K562 (cell line): Measurements from ENCODE around the gene CXXC4. TPM values are rescaled to one million over a fixed set of nuclear protein-coding genes. Genes with fewer than 3 reads are reported as not detected.

ENCODE experiments used
- ATAC-seq: fragments of 200-7000 bp; cut with Tn5 transposase; 3 replicates; pipeline ENCODE4 v1.9.1; 2020; ENCODE audit warnings: moderate library complexity
- BruUV-seq: library from RNA; stranded (reverse); fragments of 400-500 nt; replicated peaks from 2 replicates; lab custom pipeline; 2021; lab: Mats Ljungman, UMichigan
- CTCF ChIA-PET: fragments of 300-600 bp; formaldehyde crosslinking; extraction: SDS; loops from one replicate; lab custom pipeline; 2021; ENCODE audit warnings: low intra/inter-chr PET ratio; lab: Yijun Ruan, JAX
- POLR2A ChIA-PET: fragments of 300-600, 350-650 bp; sonication (Branson Sonifier 250); formaldehyde crosslinking; extraction: SDS; loops from one replicate; lab custom pipeline; 2021; ENCODE audit warnings: antibody characterized with exemption, inconsistent platforms; lab: Yijun Ruan, JAX
- DNase-seq, 4 experiments: peaks; one replicate each; pipeline versions ENCODE4 v3.0.0 to v3.0.0-alpha.2; 2011 to 2018; ENCODE audit warnings: low spot score in 3 of 4, mixed read lengths in 3 of 4; ENCODE audit errors: extremely low read depth in 1 of 4
- FAIRE-seq: peaks from 2 replicates; lab custom pipeline; 2011; peaks lifted over from hg19 to GRCh38; lab: Jason Lieb, UNC
- H2AFZ ChIP-seq: 2 replicates; pipeline ENCODE4 v1.6.0; 2011; ENCODE audit warnings: low read depth, low read length, control low read depth, inconsistent platforms
- H3K27ac ChIP-seq: fragments of 200-600 bp; 3 replicates; pipeline ENCODE4 v1.8.0; 2011; ENCODE audit warnings: low read depth, mild to moderate bottlenecking, control low read depth, inconsistent platforms, low read length, moderate library complexity, mixed read lengths; ENCODE audit errors: extremely low read depth
- H3K27me3 ChIP-seq, 2 experiments: fragments of 300-600 bp in 1 of 2; 2 replicates in 1 of 2; 3 replicates in 1 of 2; pipeline versions ENCODE4 v1.6.0 to v1.8.0; 2011; ENCODE audit warnings: inconsistent platforms in 2 of 2, low read length in 2 of 2, mild to moderate bottlenecking in 1 of 2, mixed read lengths in 1 of 2, moderate library complexity in 1 of 2; ENCODE audit not compliant: control insufficient read depth in 2 of 2, insufficient read depth in 2 of 2
- H3K36me3 ChIP-seq: fragments of 300-600 bp; 3 replicates; pipeline ENCODE4 v1.8.0; 2011; ENCODE audit warnings: mild to moderate bottlenecking, low read length, inconsistent platforms; ENCODE audit not compliant: control insufficient read depth, insufficient read depth
- H3K4me1 ChIP-seq, 2 experiments: fragments of 200-600 bp in 1 of 2; replicated peaks in 1 of 2; 2 replicates in 1 of 2; 3 replicates in 1 of 2; pipeline versions ENCODE4 v1.5.1 to v1.8.0; 2011; ENCODE audit warnings: inconsistent platforms in 2 of 2, low read length in 2 of 2, mild to moderate bottlenecking in 1 of 2, mixed read lengths in 1 of 2, moderate library complexity in 1 of 2; ENCODE audit not compliant: control insufficient read depth in 2 of 2, insufficient read depth in 2 of 2
- H3K4me2 ChIP-seq: 2 replicates; pipeline ENCODE4 v1.6.1; 2011; ENCODE audit warnings: low read length, control low read depth, inconsistent platforms, mixed read lengths; ENCODE audit not compliant: insufficient read depth
- H3K4me3 ChIP-seq: fragments of 200-600 bp; sonication (generic), shearing (Covaris generic); 2 replicates; pipeline ENCODE4 v1.5.1; 2016; ENCODE audit warnings: control low read depth, inconsistent platforms
- H3K79me2 ChIP-seq: fragments of 200-600 bp; 3 replicates; pipeline ENCODE4 v1.8.0; 2011; ENCODE audit warnings: low read length, inconsistent platforms; ENCODE audit not compliant: control insufficient read depth, insufficient read depth
- H3K9ac ChIP-seq, 2 experiments: 2 replicates each; pipeline versions ENCODE4 v1.6.0 to v1.6.1; 2011; ENCODE audit warnings: low read depth in 2 of 2, low read length in 2 of 2, control low read depth in 1 of 2, inconsistent platforms in 1 of 2, mild to moderate bottlenecking in 1 of 2, mixed read lengths in 1 of 2; ENCODE audit not compliant: insufficient read depth in 1 of 2
- H3K9me1 ChIP-seq: one replicate; pipeline ENCODE4 v1.6.0; 2011; ENCODE audit warnings: inconsistent platforms, mild to moderate bottlenecking, low read length, moderate library complexity; ENCODE audit not compliant: control insufficient read depth, insufficient read depth
- H3K9me3 ChIP-seq: replicated peaks from 2 replicates; pipeline ENCODE4 v1.5.1; 2011; ENCODE audit warnings: low read depth, low read length, inconsistent platforms; ENCODE audit not compliant: control insufficient read depth, insufficient read depth
- H4K20me1 ChIP-seq: replicated peaks from 2 replicates; pipeline ENCODE4 v1.6.1; 2011; ENCODE audit warnings: low read length, inconsistent platforms, mixed read lengths; ENCODE audit not compliant: control insufficient read depth, insufficient read depth
- ATF1 ChIP-seq, 2 experiments: fragments of 450-650 bp in 1 of 2; IDR thresholded peaks; 2 replicates each; pipeline ENCODE4 v1.6.1; 2016; ENCODE audit warnings: missing compliant biosample characterization in 1 of 2, missing genetic modification characterization in 1 of 2
- CBX1 ChIP-seq: sonication (generic); IDR thresholded peaks from 2 replicates; pipeline ENCODE4 v1.6.1; 2016; ENCODE audit warnings: antibody characterized with exemption, low read depth, mild to moderate bottlenecking
- HMG20A ChIP-seq: fragments of 450-650 bp; formaldehyde crosslinking; conservative IDR thresholded peaks from 2 replicates; pipeline ENCODE4 v1.4.0; 2020; ENCODE audit warnings: mild to moderate bottlenecking, mixed read lengths
- KAT8 ChIP-seq: fragments of 450-650 bp; IDR thresholded peaks from 2 replicates; pipeline ENCODE4 v1.6.1; 2016; ENCODE audit warnings: low read depth, mild to moderate bottlenecking
- KDM1A ChIP-seq, 2 experiments: fragments of 450-650 bp; IDR thresholded peaks; 2 replicates each; pipeline ENCODE4 v1.6.1; 2016; ENCODE audit warnings: mild to moderate bottlenecking in 2 of 2
- MEF2A ChIP-seq: IDR thresholded peaks from 2 replicates; pipeline ENCODE4 v1.6.1; 2011; ENCODE audit warnings: low read depth, mild to moderate bottlenecking, low read length, moderate library complexity; ENCODE audit not compliant: control insufficient read depth
- NFRKB ChIP-seq: fragments of 450-650 bp; IDR thresholded peaks from 2 replicates; pipeline ENCODE4 v1.6.1; 2016; ENCODE audit warnings: low read depth
- PTTG1 ChIP-seq: fragments of 450-650 bp; IDR thresholded peaks from 2 replicates; pipeline ENCODE4 v1.6.1; 2016; ENCODE audit warnings: low read depth, mild to moderate bottlenecking, missing genetic modification characterization, missing compliant biosample characterization
- SP1 ChIP-seq: sonication (generic); formaldehyde crosslinking; IDR thresholded peaks from 2 replicates; pipeline ENCODE4 v1.8.1; 2022; ENCODE audit warnings: mild to moderate bottlenecking, missing genetic modification reagents
- STAT6 ChIP-seq: sonication (generic); formaldehyde crosslinking; IDR thresholded peaks from 2 replicates; pipeline ENCODE4 v1.8.1; 2023; ENCODE audit warnings: mild to moderate bottlenecking, missing genetic modification reagents
- TCF7L2 ChIP-seq: fragments of 150-350 bp; IDR thresholded peaks from 2 replicates; pipeline ENCODE4 v1.6.1; 2016; ENCODE audit warnings: low read depth, mild to moderate bottlenecking, low read length, moderate library complexity
- ZNF280A ChIP-seq: fragments of 450-650 bp; IDR thresholded peaks from 2 replicates; pipeline ENCODE4 v1.6.1; 2018; ENCODE audit warnings: mild to moderate bottlenecking, low read depth; ENCODE audit not compliant: partially characterized antibody
- ZNF282 ChIP-seq: sonication (generic); formaldehyde crosslinking; IDR thresholded peaks from 2 replicates; pipeline ENCODE4 v1.8.1; 2023; ENCODE audit warnings: missing genetic modification reagents
- ZNF324 ChIP-seq: fragments of 250-450 bp; sonication (Bioruptor Pico); IDR thresholded peaks from 2 replicates; pipeline ENCODE4 v1.4.0; 2020; ENCODE audit warnings: mild to moderate bottlenecking
- ZNF347 ChIP-seq: fragments of 450-650 bp; formaldehyde crosslinking; IDR thresholded peaks from 2 replicates; pipeline ENCODE4 v1.4.0; 2020; ENCODE audit warnings: low read depth, mild to moderate bottlenecking, moderate library complexity
- ZNF444 ChIP-seq: fragments of 250-450 bp; sonication (Bioruptor Pico); IDR thresholded peaks from 2 replicates; pipeline ENCODE4 v1.4.0; 2020; ENCODE audit warnings: mild to moderate bottlenecking, moderate library complexity
- ZNF778 ChIP-seq: fragments of 450-650 bp; formaldehyde crosslinking; IDR thresholded peaks from 2 replicates; pipeline ENCODE4 v1.4.0; 2020; ENCODE audit warnings: mild to moderate bottlenecking, moderate library complexity
- WGBS: fragments of 100-300 bp; shearing (Covaris generic); methylation state at CpG from one replicate; pipeline ENCODE4 v1.1.6; 2016; ENCODE audit warnings: low coverage, mixed read lengths; ENCODE audit not compliant: insufficient coverage; ENCODE audit errors: missing lambda C conversion rate; 5-methylcytosine and 5-hydroxymethylcytosine counted together
- in situ Hi-C: fragments of 300-500 bp; cut with MboI; formaldehyde crosslinking; loops from 4 replicates; pipeline ENCODE4 v1.15.0; 2018; ENCODE audit warnings: inconsistent platforms, mixed read lengths
- intact Hi-C: fragments of 100-400 bp; cut with micrococcal nuclease; formaldehyde crosslinking; loops from 2 replicates; pipeline ENCODE4 v1.14.2; 2022
- polyA plus RNA-seq, 8 experiments: library from polyadenylated mRNA; depleted of rRNA in 4 of 8; stranded (reverse) in 5 of 8; unstranded in 3 of 8; fragments of >200 nt; fragmentation: Nextera tagmentation in 2 of 8; fragmentation: Illumina TruSeq in 1 of 8; extraction: Ambion mirVana in 2 of 8; extraction: Trizol in 1 of 8; gene quantifications; 2 replicates each; pipeline versions ENCODE4 v1.2.1 to v1.2.3, GENCODE V29; 2011 to 2014; ENCODE audit warnings: inconsistent platforms in 1 of 8, missing spikeins in 1 of 8
- total RNA-seq, 7 experiments: library from RNA; depleted of rRNA in 6 of 7; stranded (reverse); fragments of >200 nt in 6 of 7; fragmentation: Illumina TruSeq in 2 of 7; extraction: Trizol in 2 of 7; gene quantifications; 2 replicates each; pipeline versions ENCODE4 v1.2.1 to v1.2.3, GENCODE V29; 2011 to 2021; ENCODE audit warnings: low replicate concordance in 1 of 7
- TF ChIP-seq, protein P1 (sequence below): fragments of 450-650 bp; IDR thresholded peaks from 2 replicates; pipeline ENCODE4 v1.6.1; 2016; ENCODE audit warnings: antibody characterized with exemption

Gene CXXC4
- total and polyA plus RNA-seq, 9 of the 15 experiments (the other 6 are each of a cell fraction or from before 2014, with no cell fraction given): not detected

- in situ Hi-C loops (no loop called here), intact Hi-C loops (no loop called here)
- H3K4me3 ChIP-seq: no peak overlapping the region
- H3K27ac ChIP-seq: no peak overlapping the region
- no peaks in the 10 kb centered on the region for H3K27me3 ChIP-seq
- no peak for DNase-seq
- no peaks in the 10 kb centered on the region for H3K4me1 ChIP-seq
- H3K4me2 ChIP-seq: no peak overlapping the region
- no peak for ATAC-seq
- WGBS: 0% methylated on average over 1 of the region's 1 CpG
- no peaks in the 10 kb centered on the region for H3K36me3 ChIP-seq
- ChIA-PET CTCF (no interaction called here), POLR2A (no interaction called here)
- no peaks in the 10 kb centered on the region for H4K20me1 ChIP-seq
- H3K9ac ChIP-seq: no peak overlapping the region
- H2AFZ ChIP-seq: no peak overlapping the region
- no peaks in the 10 kb centered on the region for H3K79me2 ChIP-seq
- no peak for TF ChIP-seq ZNF347 (CRISPR knock-in tag)
- TF ChIP-seq MEF2A: no peak
- no peak for TF ChIP-seq HMG20A (CRISPR knock-in tag)
- TF ChIP-seq CBX1: no peak
- TF ChIP-seq TCF7L2: no peak
- no peak for TF ChIP-seq KAT8
- no peak for TF ChIP-seq ZNF444 (CRISPR knock-in tag)
- no peak for TF ChIP-seq ZNF324 (CRISPR knock-in tag)
- no peak for TF ChIP-seq NFRKB
- no peak for TF ChIP-seq ATF1 (CRISPR knock-in tag; IDR thresholded peaks at IDR 0.05)
- TF ChIP-seq ATF1 (tag; IDR thresholded peaks at IDR 0.05): no peak
- TF ChIP-seq, protein P1, sequence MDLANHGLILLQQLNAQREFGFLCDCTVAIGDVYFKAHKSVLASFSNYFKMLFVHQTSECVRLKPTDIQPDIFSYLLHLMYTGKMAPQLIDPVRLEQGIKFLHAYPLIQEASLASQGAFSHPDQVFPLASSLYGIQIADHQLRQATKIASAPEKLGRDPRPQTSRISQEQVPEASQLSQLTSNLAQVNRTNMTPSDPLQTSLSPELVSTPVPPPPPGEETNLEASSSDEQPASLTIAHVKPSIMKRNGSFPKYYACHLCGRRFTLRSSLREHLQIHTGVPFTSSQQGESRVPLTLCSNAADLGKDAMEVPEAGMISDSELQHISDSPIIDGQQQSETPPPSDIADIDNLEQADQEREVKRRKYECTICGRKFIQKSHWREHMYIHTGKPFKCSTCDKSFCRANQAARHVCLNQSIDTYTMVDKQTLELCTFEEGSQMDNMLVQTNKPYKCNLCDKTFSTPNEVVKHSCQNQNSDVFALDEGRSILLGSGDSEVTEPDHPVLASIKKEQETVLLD: no peak
- no peak for TF ChIP-seq ZNF282 (CRISPR knock-in tag)
- no peak for TF ChIP-seq KDM1A (IDR thresholded peaks at IDR 0.05)
- no peak for TF ChIP-seq PTTG1 (tag)
- no peak for TF ChIP-seq ZNF778
- TF ChIP-seq ZNF280A: no peak
- TF ChIP-seq SP1: no peak
- no peak for TF ChIP-seq STAT6 (CRISPR knock-in tag)
- FAIRE-seq: no peak
- no peaks in the 10 kb centered on the region for H3K9me1 ChIP-seq
- BruUV-seq: no TSS peak
- H3K9me3 ChIP-seq: no peaks in the 10 kb centered on the region; the same call in none of the 2 replicates
Measured at GRCh38 chr4:104524591-104524990, 29.9 kb upstream of the CXXC4 start.
